HEK293 (cell line): Measurements from ENCODE around the gene MPPED1.

Experiments
- CTCF ChIA-PET: fragments of 350-600 bp; formaldehyde crosslinking; extraction: SDS; loops from one replicate; lab custom pipeline; 2021; ENCODE audit warnings: antibody characterized with exemption; lab: Yijun Ruan, JAX
- POLR2A ChIA-PET: fragments of 300-600 bp; formaldehyde crosslinking; extraction: SDS; loops from one replicate; lab custom pipeline; 2020; ENCODE audit warnings: antibody characterized with exemption, inconsistent platforms; lab: Yijun Ruan, JAX
- H3K27ac ChIP-seq: fragments of 200-500 bp; sonication (Bioruptor generic); 2 replicates; pipeline ENCODE4 v1.5.1; 2014; ENCODE audit warnings: low read depth, low read length, control low read depth, inconsistent platforms; ENCODE audit errors: extremely low read depth
- H3K36me3 ChIP-seq, 2 experiments: fragments of 200-500 bp in 1 of 2; sonication (Bioruptor generic) in 1 of 2; 1 replicate in 1 of 2; 2 replicates in 1 of 2; pipeline ENCODE4 v1.5.1; 2014 to 2017; ENCODE audit warnings: inconsistent platforms in 2 of 2, low read length in 2 of 2; ENCODE audit not compliant: control insufficient read depth in 2 of 2, insufficient read depth in 1 of 2
- H3K4me1 ChIP-seq: fragments of 200-500 bp; sonication (Bioruptor generic); 2 replicates; pipeline ENCODE4 v1.5.1; 2014; ENCODE audit warnings: mild to moderate bottlenecking, low read length, inconsistent platforms; ENCODE audit not compliant: control insufficient read depth, insufficient read depth
- H3K4me3 ChIP-seq: 2 replicates; pipeline ENCODE4 v1.5.1; 2011; ENCODE audit warnings: low read depth, mild to moderate bottlenecking, control low read depth, low read length, moderate library complexity
- H3K9me3 ChIP-seq: fragments of 200-500 bp; sonication (Bioruptor generic); 2 replicates; pipeline ENCODE4 v1.5.1; 2014; ENCODE audit warnings: low read depth, low read length, inconsistent platforms; ENCODE audit not compliant: control insufficient read depth, insufficient read depth
- GLIS1 ChIP-seq: fragments of 450-650 bp; formaldehyde crosslinking; IDR thresholded peaks from 2 replicates; pipeline ENCODE4 v1.5.1; 2016; ENCODE audit warnings: missing biosample characterization, missing genetic modification characterization
- KLF7 ChIP-seq: fragments of 450-650 bp; formaldehyde crosslinking; IDR thresholded peaks from 2 replicates; pipeline ENCODE4 v1.5.1; 2016; ENCODE audit warnings: missing biosample characterization, missing genetic modification characterization, borderline replicate concordance
- SALL2 ChIP-seq: fragments of 450-650 bp; formaldehyde crosslinking; IDR thresholded peaks from 2 replicates; pipeline ENCODE4 v1.5.0; 2017; ENCODE audit warnings: missing biosample characterization, mild to moderate bottlenecking, missing genetic modification characterization, borderline replicate concordance
- YY1 ChIP-seq: fragments of 450-650 bp; formaldehyde crosslinking; IDR thresholded peaks from 2 replicates; pipeline ENCODE4 v1.5.1; 2018; ENCODE audit warnings: missing biosample characterization, missing genetic modification characterization
- ZBTB1 ChIP-seq: fragments of 450-650 bp; formaldehyde crosslinking; IDR thresholded peaks from 2 replicates; pipeline ENCODE4 v1.5.1; 2016; ENCODE audit warnings: missing biosample characterization, missing genetic modification characterization
- ZEB2 ChIP-seq: fragments of 450-650 bp; formaldehyde crosslinking; IDR thresholded peaks from 2 replicates; pipeline ENCODE4 v1.5.1; 2016; ENCODE audit warnings: missing biosample characterization, missing genetic modification characterization
- ZNF112 ChIP-seq: fragments of 450-650 bp; formaldehyde crosslinking; IDR thresholded peaks from 2 replicates; pipeline ENCODE4 v1.5.0; 2017; ENCODE audit warnings: missing biosample characterization, missing genetic modification characterization
- ZNF121 ChIP-seq: fragments of 450-650 bp; formaldehyde crosslinking; IDR thresholded peaks from 2 replicates; pipeline ENCODE4 v1.5.1; 2016; ENCODE audit warnings: missing biosample characterization, missing genetic modification characterization
- ZNF211 ChIP-seq: fragments of 450-650 bp; formaldehyde crosslinking; IDR thresholded peaks from 2 replicates; pipeline ENCODE4 v1.5.1; 2016; ENCODE audit warnings: low read depth, missing biosample characterization, missing genetic modification characterization
- ZNF239 ChIP-seq: fragments of 450-650 bp; formaldehyde crosslinking; IDR thresholded peaks from 2 replicates; pipeline ENCODE4 v1.5.1; 2016; ENCODE audit warnings: missing biosample characterization, missing genetic modification characterization
- ZNF341 ChIP-seq: fragments of 450-650 bp; formaldehyde crosslinking; IDR thresholded peaks from 2 replicates; pipeline ENCODE4; 2016; ENCODE audit warnings: low read depth, missing biosample characterization, missing genetic modification characterization
- ZNF37A ChIP-seq: fragments of 450-650 bp; IDR thresholded peaks from 2 replicates; pipeline ENCODE4 v1.5.1; 2018; ENCODE audit warnings: missing biosample characterization, missing genetic modification characterization
- ZNF558 ChIP-seq: fragments of 450-650 bp; formaldehyde crosslinking; IDR thresholded peaks from 2 replicates; pipeline ENCODE4 v1.5.1; 2016; ENCODE audit warnings: missing biosample characterization, missing genetic modification characterization
- ZNF561 ChIP-seq: fragments of 450-650 bp; IDR thresholded peaks from 2 replicates; pipeline ENCODE4 v1.5.1; 2018; ENCODE audit warnings: missing biosample characterization, missing genetic modification characterization, borderline replicate concordance
- ZNF624 ChIP-seq: fragments of 450-650 bp; formaldehyde crosslinking; IDR thresholded peaks from 2 replicates; pipeline ENCODE4 v1.5.1; 2017; ENCODE audit warnings: missing biosample characterization, missing genetic modification characterization
- ZNF701 ChIP-seq: fragments of 450-650 bp; formaldehyde crosslinking; IDR thresholded peaks from 2 replicates; pipeline ENCODE4 v1.5.1; 2016; ENCODE audit warnings: missing biosample characterization, missing genetic modification characterization
- TF ChIP-seq, protein P1 (sequence below): fragments of 450-650 bp; formaldehyde crosslinking; IDR thresholded peaks from 2 replicates; pipeline ENCODE4 v1.5.1; 2017; ENCODE audit warnings: missing biosample characterization, missing genetic modification characterization
- TF ChIP-seq, protein P2 (sequence below): fragments of 450-650 bp; formaldehyde crosslinking; IDR thresholded peaks from 2 replicates; pipeline ENCODE4 v1.5.1; 2016; ENCODE audit warnings: missing biosample characterization, missing genetic modification characterization
- TF ChIP-seq, protein P3 (sequence below): fragments of 450-650 bp; formaldehyde crosslinking; IDR thresholded peaks from 2 replicates; pipeline ENCODE4 v1.5.1; 2016; ENCODE audit warnings: missing biosample characterization, missing genetic modification characterization
- TF ChIP-seq, protein P4 (sequence below): fragments of 450-650 bp; formaldehyde crosslinking; IDR thresholded peaks from 2 replicates; pipeline ENCODE4 v1.5.1; 2016; ENCODE audit warnings: missing biosample characterization, missing genetic modification characterization, low read depth

The MPPED1 gene

DNA sequence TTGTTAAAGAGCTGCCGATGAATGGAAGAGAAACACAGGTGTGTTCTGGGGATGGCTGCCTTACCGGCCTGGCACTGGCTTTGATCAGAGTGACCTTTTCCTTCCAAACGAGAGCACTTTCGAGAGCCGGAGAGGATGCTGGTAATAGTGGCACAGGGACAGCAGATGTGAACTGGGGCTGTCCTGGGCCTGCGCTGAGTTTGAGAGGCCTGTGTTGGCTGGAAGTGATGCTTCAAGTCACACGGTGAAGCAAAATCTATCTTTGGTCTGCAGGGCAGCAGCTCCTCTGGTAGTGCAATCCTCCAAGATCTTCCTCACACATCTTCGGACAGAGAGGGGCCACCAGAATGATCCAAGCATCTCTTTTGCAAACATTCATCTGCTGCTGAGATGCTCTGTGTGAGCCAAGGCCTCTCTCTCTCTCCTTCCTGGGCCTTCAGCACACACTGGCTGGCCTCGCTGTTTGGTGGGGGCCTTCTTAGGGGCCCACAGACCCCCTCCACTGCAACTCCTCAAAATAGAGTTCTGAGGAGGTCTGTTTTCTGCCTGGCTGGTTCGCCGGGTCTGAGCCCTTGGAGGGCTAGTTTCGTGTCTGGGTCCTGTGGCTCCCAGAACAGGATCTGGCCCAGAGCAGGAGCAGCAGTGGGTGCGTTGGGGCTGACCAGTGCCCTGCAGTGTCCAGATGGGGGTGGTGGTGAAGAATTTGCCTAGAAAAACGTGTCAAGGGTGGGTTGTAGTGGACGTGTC is 6.4 kb downstream of the MPPED1 start:
- ChIA-PET CTCF (interaction anchor here (0.6 to 1.3 kb wide), 2 partner anchors 48 to 144 kb away, joined by 3 read pairs; no protein-coding TSS in a partner anchor), POLR2A (interaction anchor here (0.6 kb wide), 1 partner anchor 617 kb away, joined by 5 read pairs; no protein-coding TSS in a partner anchor)
- Histone ChIP-seq H3K9me3 (no peaks in the 10 kb centered on the region), H3K4me1 (no peaks in the 10 kb centered on the region), H3K27ac (no peak overlapping the region), H3K36me3 (no peaks in the 10 kb centered on the region), H3K4me3 (no peak overlapping the region)
- TF ChIP-seq ZBTB1 (tag by site-specific recombination) (no peak), SALL2 (no peak), YY1 (no peak), ZNF341 (tag by site-specific recombination) (no peak), ZNF558 (tag by site-specific recombination) (no peak), ZNF239 (tag by site-specific recombination) (no peak), ZNF37A (tag by site-specific recombination) (no peak), ZNF112 (tag by site-specific recombination) (no peak), ZNF701 (no peak), KLF7 (tag by site-specific recombination) (no peak), ZEB2 (tag by site-specific recombination) (no peak), ZNF624 (tag by site-specific recombination) (no peak), ZNF211 (tag by site-specific recombination) (no peak), GLIS1 (tag by site-specific recombination) (no peak), ZNF121 (tag by site-specific recombination) (no peak), ZNF561 (tag by site-specific recombination) (no peak)
- TF ChIP-seq, protein P1, sequence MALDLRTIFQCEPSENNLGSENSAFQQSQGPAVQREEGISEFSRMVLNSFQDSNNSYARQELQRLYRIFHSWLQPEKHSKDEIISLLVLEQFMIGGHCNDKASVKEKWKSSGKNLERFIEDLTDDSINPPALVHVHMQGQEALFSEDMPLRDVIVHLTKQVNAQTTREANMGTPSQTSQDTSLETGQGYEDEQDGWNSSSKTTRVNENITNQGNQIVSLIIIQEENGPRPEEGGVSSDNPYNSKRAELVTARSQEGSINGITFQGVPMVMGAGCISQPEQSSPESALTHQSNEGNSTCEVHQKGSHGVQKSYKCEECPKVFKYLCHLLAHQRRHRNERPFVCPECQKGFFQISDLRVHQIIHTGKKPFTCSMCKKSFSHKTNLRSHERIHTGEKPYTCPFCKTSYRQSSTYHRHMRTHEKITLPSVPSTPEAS (tag by site-specific recombination), result no peak
- TF ChIP-seq, protein P2, sequence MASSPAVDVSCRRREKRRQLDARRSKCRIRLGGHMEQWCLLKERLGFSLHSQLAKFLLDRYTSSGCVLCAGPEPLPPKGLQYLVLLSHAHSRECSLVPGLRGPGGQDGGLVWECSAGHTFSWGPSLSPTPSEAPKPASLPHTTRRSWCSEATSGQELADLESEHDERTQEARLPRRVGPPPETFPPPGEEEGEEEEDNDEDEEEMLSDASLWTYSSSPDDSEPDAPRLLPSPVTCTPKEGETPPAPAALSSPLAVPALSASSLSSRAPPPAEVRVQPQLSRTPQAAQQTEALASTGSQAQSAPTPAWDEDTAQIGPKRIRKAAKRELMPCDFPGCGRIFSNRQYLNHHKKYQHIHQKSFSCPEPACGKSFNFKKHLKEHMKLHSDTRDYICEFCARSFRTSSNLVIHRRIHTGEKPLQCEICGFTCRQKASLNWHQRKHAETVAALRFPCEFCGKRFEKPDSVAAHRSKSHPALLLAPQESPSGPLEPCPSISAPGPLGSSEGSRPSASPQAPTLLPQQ (tag by site-specific recombination), result no peak
- TF ChIP-seq, protein P3, sequence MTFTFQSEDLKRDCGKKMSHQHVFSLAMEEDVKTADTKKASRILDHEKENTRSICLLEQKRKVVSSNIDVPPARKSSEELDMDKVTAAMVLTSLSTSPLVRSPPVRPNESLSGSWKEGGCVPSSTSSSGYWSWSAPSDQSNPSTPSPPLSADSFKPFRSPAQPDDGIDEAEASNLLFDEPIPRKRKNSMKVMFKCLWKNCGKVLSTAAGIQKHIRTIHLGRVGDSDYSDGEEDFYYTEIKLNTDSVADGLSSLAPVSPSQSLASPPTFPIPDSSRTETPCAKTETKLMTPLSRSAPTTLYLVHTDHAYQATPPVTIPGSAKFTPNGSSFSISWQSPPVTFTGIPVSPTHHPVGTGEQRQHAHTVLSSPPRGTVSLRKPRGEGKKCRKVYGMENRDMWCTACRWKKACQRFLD, result no peak
- TF ChIP-seq, protein P4, sequence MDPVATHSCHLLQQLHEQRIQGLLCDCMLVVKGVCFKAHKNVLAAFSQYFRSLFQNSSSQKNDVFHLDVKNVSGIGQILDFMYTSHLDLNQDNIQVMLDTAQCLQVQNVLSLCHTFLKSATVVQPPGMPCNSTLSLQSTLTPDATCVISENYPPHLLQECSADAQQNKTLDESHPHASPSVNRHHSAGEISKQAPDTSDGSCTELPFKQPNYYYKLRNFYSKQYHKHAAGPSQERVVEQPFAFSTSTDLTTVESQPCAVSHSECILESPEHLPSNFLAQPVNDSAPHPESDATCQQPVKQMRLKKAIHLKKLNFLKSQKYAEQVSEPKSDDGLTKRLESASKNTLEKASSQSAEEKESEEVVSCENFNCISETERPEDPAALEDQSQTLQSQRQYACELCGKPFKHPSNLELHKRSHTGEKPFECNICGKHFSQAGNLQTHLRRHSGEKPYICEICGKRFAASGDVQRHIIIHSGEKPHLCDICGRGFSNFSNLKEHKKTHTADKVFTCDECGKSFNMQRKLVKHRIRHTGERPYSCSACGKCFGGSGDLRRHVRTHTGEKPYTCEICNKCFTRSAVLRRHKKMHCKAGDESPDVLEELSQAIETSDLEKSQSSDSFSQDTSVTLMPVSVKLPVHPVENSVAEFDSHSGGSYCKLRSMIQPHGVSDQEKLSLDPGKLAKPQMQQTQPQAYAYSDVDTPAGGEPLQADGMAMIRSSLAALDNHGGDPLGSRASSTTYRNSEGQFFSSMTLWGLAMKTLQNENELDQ (tag by site-specific recombination), result no peak
